Measurements from ENCODE around the gene JAZF1.

Gene JAZF1

GRCh38 chr7:27908534-27909165 lies 271.9 kb downstream of the JAZF1 start:
- ATAC-seq = no peak
- TF ChIP-seq CSDC2 (CRISPR knock-in tag; IDR thresholded peaks at IDR 0.05) = no peak

- ATAC-seq = no peak
- no peak for TF ChIP-seq ZNF70 (CRISPR knock-in tag; IDR thresholded peaks at IDR 0.05)
- no peak for TF ChIP-seq TCF4 (CRISPR knock-in tag; IDR thresholded peaks at IDR 0.05; ENCODE audit: borderline replicate concordance)
Measured at GRCh38 chr7:27906385-27907091, 274.1 kb downstream of the JAZF1 start.

- ATAC-seq = no peak
- TF ChIP-seq TSHZ2 (CRISPR knock-in tag; IDR thresholded peaks at IDR 0.05) (no peak), ZFP30 (CRISPR knock-in tag; IDR thresholded peaks at IDR 0.05) (no peak), ISL1 (CRISPR knock-in tag; IDR thresholded peaks at IDR 0.05) (no peak), ZNF70 (CRISPR knock-in tag; IDR thresholded peaks at IDR 0.05) (no peak), OSR1 (CRISPR knock-in tag; IDR thresholded peaks at IDR 0.05) (no peak), POU6F1 (CRISPR knock-in tag; IDR thresholded peaks at IDR 0.05; ENCODE audit: borderline replicate concordance, low read depth) (no peak), TCF4 (CRISPR knock-in tag; IDR thresholded peaks at IDR 0.05; ENCODE audit: borderline replicate concordance) (no peak), ARNTL (CRISPR knock-in tag; IDR thresholded peaks at IDR 0.05; ENCODE audit: borderline replicate concordance, low read depth) (no peak), CSRNP3 (CRISPR knock-in tag; IDR thresholded peaks at IDR 0.05) (no peak), GLIS3 (CRISPR knock-in tag; IDR thresholded peaks at IDR 0.05) (no peak), CSDC2 (CRISPR knock-in tag; IDR thresholded peaks at IDR 0.05) (no peak), TOX (CRISPR knock-in tag; IDR thresholded peaks at IDR 0.05; ENCODE audit: borderline replicate concordance) (no peak), ZFP3 (CRISPR knock-in tag; IDR thresholded peaks at IDR 0.05) (no peak), ZNF565 (CRISPR knock-in tag; conservative IDR thresholded peaks at IDR 0.05; ENCODE audit: low read depth) (no peak)
Measured at GRCh38 chr7:27905951-27906350, 274.6 kb downstream of the JAZF1 start.

- TF ChIP-seq CSRNP3 (CRISPR knock-in tag; IDR thresholded peaks at IDR 0.05) = no peak
- TF ChIP-seq ZFP3 (CRISPR knock-in tag; IDR thresholded peaks at IDR 0.05) = no peak
- TF ChIP-seq ISL1 (CRISPR knock-in tag; IDR thresholded peaks at IDR 0.05) = no peak
- TF ChIP-seq TOX (CRISPR knock-in tag; IDR thresholded peaks at IDR 0.05; ENCODE audit: borderline replicate concordance) = peak; percentile 26; the same call in 1 of the 2 replicates
- peak; percentile 77 for ATAC-seq
Measured at GRCh38 chr7:27901028-27901760, 279.4 kb downstream of the JAZF1 start.

GRCh38 chr7:27900006-27900405 lies 280.6 kb downstream of the JAZF1 start:
- no peak for ATAC-seq
- TF ChIP-seq TCF4 (CRISPR knock-in tag; IDR thresholded peaks at IDR 0.05; ENCODE audit: borderline replicate concordance) = no peak
- no peak for TF ChIP-seq TSHZ2 (CRISPR knock-in tag; IDR thresholded peaks at IDR 0.05)
- no peak for TF ChIP-seq ZC3H10 (CRISPR knock-in tag; IDR thresholded peaks at IDR 0.05)
- TF ChIP-seq BACH2 (CRISPR knock-in tag; IDR thresholded peaks at IDR 0.05; ENCODE audit: borderline replicate concordance) = no peak
- TF ChIP-seq ARNTL (CRISPR knock-in tag; IDR thresholded peaks at IDR 0.05; ENCODE audit: borderline replicate concordance, low read depth) = no peak
- no peak for TF ChIP-seq CSRNP3 (CRISPR knock-in tag; IDR thresholded peaks at IDR 0.05)
- TF ChIP-seq ZFP3 (CRISPR knock-in tag; IDR thresholded peaks at IDR 0.05) = no peak
